ENCODE measurements around the gene HSH2D.

HSH2D gene

GRCh38 chr19:16185123-16185767 is 41.8 kb downstream of the HSH2D start, which contains the start of gene FAM32A:
TSS of gene FAM32A (plus strand) at chr19:16185410. CDS start at chr19:16185443, 33 bp downstream.
- TF ChIP-seq ZNF70 (CRISPR knock-in tag; IDR thresholded peaks at IDR 0.05) (no peak), ARNTL (CRISPR knock-in tag; IDR thresholded peaks at IDR 0.05; ENCODE audit: borderline replicate concordance, low read depth) (no peak), ZFP3 (CRISPR knock-in tag; IDR thresholded peaks at IDR 0.05) (no peak), ESRRG (CRISPR knock-in tag; IDR thresholded peaks at IDR 0.05) (no peak)
- ATAC-seq: peak; percentile 92

- peak; percentile 67 for ATAC-seq
- TF ChIP-seq, protein P1, sequence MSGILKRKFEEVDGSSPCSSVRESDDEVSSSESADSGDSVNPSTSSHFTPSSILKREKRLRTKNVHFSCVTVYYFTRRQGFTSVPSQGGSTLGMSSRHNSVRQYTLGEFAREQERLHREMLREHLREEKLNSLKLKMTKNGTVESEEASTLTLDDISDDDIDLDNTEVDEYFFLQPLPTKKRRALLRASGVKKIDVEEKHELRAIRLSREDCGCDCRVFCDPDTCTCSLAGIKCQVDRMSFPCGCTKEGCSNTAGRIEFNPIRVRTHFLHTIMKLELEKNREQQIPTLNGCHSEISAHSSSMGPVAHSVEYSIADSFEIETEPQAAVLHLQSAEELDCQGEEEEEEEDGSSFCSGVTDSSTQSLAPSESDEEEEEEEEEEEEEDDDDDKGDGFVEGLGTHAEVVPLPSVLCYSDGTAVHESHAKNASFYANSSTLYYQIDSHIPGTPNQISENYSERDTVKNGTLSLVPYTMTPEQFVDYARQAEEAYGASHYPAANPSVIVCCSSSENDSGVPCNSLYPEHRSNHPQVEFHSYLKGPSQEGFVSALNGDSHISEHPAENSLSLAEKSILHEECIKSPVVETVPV (CRISPR knock-in tag; IDR thresholded peaks at IDR 0.05): no peak
- TF ChIP-seq ARNTL (CRISPR knock-in tag; IDR thresholded peaks at IDR 0.05; ENCODE audit: borderline replicate concordance, low read depth) (no peak), POU6F1 (CRISPR knock-in tag; IDR thresholded peaks at IDR 0.05; ENCODE audit: borderline replicate concordance, low read depth) (no peak)
Observed at GRCh38 chr19:16185768-16186123, 42.3 kb downstream of the HSH2D start.

GRCh38 chr19:16188521-16188920 is 45.0 kb downstream of the HSH2D start:
- no peak for TF ChIP-seq ARNTL (CRISPR knock-in tag; IDR thresholded peaks at IDR 0.05; ENCODE audit: borderline replicate concordance, low read depth)
- no peak for TF ChIP-seq ZNF8 (CRISPR knock-in tag; IDR thresholded peaks at IDR 0.05)
- TF ChIP-seq OSR1 (CRISPR knock-in tag; IDR thresholded peaks at IDR 0.05): no peak
- no peak for TF ChIP-seq ZNF565 (CRISPR knock-in tag; conservative IDR thresholded peaks at IDR 0.05; ENCODE audit: low read depth)
- TF ChIP-seq SNAI2 (CRISPR knock-in tag; IDR thresholded peaks at IDR 0.05): no peak
- no peak for TF ChIP-seq ISL1 (CRISPR knock-in tag; IDR thresholded peaks at IDR 0.05)
- ATAC-seq: no peak

GRCh38 chr19:16190198-16190597 is 46.7 kb downstream of the HSH2D start:
- ATAC-seq: no peak
- no peak for TF ChIP-seq ZC3H10 (CRISPR knock-in tag; IDR thresholded peaks at IDR 0.05)
- no peak for TF ChIP-seq CSDC2 (CRISPR knock-in tag; IDR thresholded peaks at IDR 0.05)
- no peak for TF ChIP-seq PATZ1 (CRISPR knock-in tag; IDR thresholded peaks at IDR 0.05; ENCODE audit: borderline replicate concordance)
- no peak for TF ChIP-seq ISL1 (CRISPR knock-in tag; IDR thresholded peaks at IDR 0.05)
- TF ChIP-seq POU6F1 (CRISPR knock-in tag; IDR thresholded peaks at IDR 0.05; ENCODE audit: borderline replicate concordance, low read depth): no peak
- TF ChIP-seq TOX (CRISPR knock-in tag; IDR thresholded peaks at IDR 0.05; ENCODE audit: borderline replicate concordance): no peak
- TF ChIP-seq BACH2 (CRISPR knock-in tag; IDR thresholded peaks at IDR 0.05; ENCODE audit: borderline replicate concordance): no peak

GRCh38 chr19:16190736-16191135 is 47.3 kb downstream of the HSH2D start:
- ATAC-seq: no peak
- TF ChIP-seq ZC3H10 (CRISPR knock-in tag; IDR thresholded peaks at IDR 0.05) (no peak), PPARA (CRISPR knock-in tag; IDR thresholded peaks at IDR 0.05; ENCODE audit: borderline replicate concordance) (no peak), SNAI2 (CRISPR knock-in tag; IDR thresholded peaks at IDR 0.05) (no peak), ZFP3 (CRISPR knock-in tag; IDR thresholded peaks at IDR 0.05) (no peak), PATZ1 (CRISPR knock-in tag; IDR thresholded peaks at IDR 0.05; ENCODE audit: borderline replicate concordance) (no peak), GLIS3 (CRISPR knock-in tag; IDR thresholded peaks at IDR 0.05) (no peak), ARNTL (CRISPR knock-in tag; IDR thresholded peaks at IDR 0.05; ENCODE audit: borderline replicate concordance, low read depth) (no peak), ZNF70 (CRISPR knock-in tag; IDR thresholded peaks at IDR 0.05) (no peak), TCF4 (CRISPR knock-in tag; IDR thresholded peaks at IDR 0.05; ENCODE audit: borderline replicate concordance) (no peak), ISL1 (CRISPR knock-in tag; IDR thresholded peaks at IDR 0.05) (no peak)
- TF ChIP-seq, protein P1 (CRISPR knock-in tag; IDR thresholded peaks at IDR 0.05): no peak

All from SK-N-SH treated with all-trans-retinoic acid at 6 μM for 48 hours (cell line).